Adipocyte (in vitro differentiated cells): ENCODE measurements around the gene ANG.
"Not testable (repeated sequence)": the region's sequence is repeated elsewhere in the genome, so short reads cannot be mapped to it uniquely, and the experiment has no call there.

Source experiments
- DNase-seq: peaks from one replicate; pipeline ENCODE4 v3.0.0-alpha.2; 2015; ENCODE audit warnings: low read depth
- H3K27me3 ChIP-seq: replicated peaks from 2 replicates; pipeline ENCODE4 v1.7.0; 2013; ENCODE audit warnings: mild to moderate bottlenecking, low read length, moderate library complexity; ENCODE audit not compliant: control insufficient read depth, insufficient read depth
- H3K36me3 ChIP-seq: 2 replicates; pipeline ENCODE4 v1.7.0; 2013; ENCODE audit warnings: low read length, mild to moderate bottlenecking, moderate library complexity; ENCODE audit not compliant: control insufficient read depth, insufficient read depth, severe bottlenecking
- H3K4me1 ChIP-seq: 2 replicates; pipeline ENCODE4 v1.7.0; 2013; ENCODE audit warnings: mild to moderate bottlenecking, low read length, moderate library complexity; ENCODE audit not compliant: control insufficient read depth, insufficient read depth
- H3K4me3 ChIP-seq: 2 replicates; pipeline ENCODE4 v1.7.0; 2013; ENCODE audit warnings: mild to moderate bottlenecking, low read length, moderate library complexity
- H3K9ac ChIP-seq: 2 replicates; pipeline ENCODE4 v1.7.0; 2013; ENCODE audit warnings: mild to moderate bottlenecking, low read length, moderate library complexity
- H3K9me3 ChIP-seq: 2 replicates; pipeline ENCODE4 v1.7.0; 2013; ENCODE audit warnings: mild to moderate bottlenecking, low read length, moderate library complexity; ENCODE audit not compliant: control insufficient read depth

ANG gene

GRCh38 chr14:20730891-20731290 is 42.3 kb downstream of the ANG start:
- H3K9ac ChIP-seq = no peak overlapping the region
- H3K27me3 ChIP-seq = peaks cover 15% of the 10 kb centered on the region
- H3K36me3 ChIP-seq = no peaks in the 10 kb centered on the region
- H3K4me1 ChIP-seq = no peaks in the 10 kb centered on the region
- no peaks in the 10 kb centered on the region for H3K9me3 ChIP-seq
- no peak overlapping the region for H3K4me3 ChIP-seq
- no peak for DNase-seq

- no peak for DNase-seq
- Histone ChIP-seq H3K4me3 (no peak overlapping the region), H3K27me3 (peaks cover 8% of the 10 kb centered on the region), H3K36me3 (no peaks in the 10 kb centered on the region), H3K9me3 (no peaks in the 10 kb centered on the region), H3K4me1 (no peaks in the 10 kb centered on the region), H3K9ac (no peak overlapping the region)
Measured at GRCh38 chr14:20732477-20732876, 43.9 kb downstream of the ANG start.

DNA sequence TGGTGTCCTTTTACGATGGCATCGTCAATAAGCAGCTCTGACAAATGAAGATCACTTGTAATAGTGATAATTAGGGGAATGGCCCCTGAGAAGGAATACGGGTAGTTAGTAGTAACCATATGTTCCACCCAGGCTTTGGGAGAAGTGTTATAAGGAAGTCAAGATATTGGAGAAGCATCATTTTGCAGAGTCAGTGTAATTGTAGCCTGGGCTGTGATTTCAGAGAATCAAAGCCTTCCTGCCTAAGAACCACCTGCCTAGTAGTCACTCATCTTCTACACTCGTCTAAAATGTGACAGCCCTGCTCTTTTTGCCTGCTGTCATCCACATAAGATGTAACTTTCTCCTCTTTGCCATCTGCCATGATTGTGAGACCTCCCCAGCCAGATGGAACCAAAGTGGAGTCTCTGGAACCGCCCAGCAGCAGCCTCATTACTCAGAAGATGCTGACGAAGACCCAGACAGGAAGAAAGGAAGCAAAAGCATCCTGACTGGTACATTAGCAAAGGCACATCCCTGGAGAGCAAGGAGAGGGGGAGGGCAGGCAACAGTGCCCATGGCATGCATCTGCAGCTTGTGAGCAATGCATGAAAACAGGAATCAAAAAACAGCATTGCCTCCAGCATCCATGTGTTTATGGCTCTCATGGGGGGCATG is 44.5 kb downstream of the ANG start:
- Histone ChIP-seq H3K4me3 (no peak overlapping the region), H3K27me3 (peaks cover 4% of the 10 kb centered on the region), H3K36me3 (no peaks in the 10 kb centered on the region), H3K4me1 (no peaks in the 10 kb centered on the region), H3K9me3 (no peaks in the 10 kb centered on the region), H3K9ac (no peak overlapping the region)
- no peak for DNase-seq

GRCh38 chr14:20733684-20734429 is 45.3 kb downstream of the ANG start:
- no peak overlapping the region for H3K4me3 ChIP-seq
- peaks cover 4% of the 10 kb centered on the region for H3K27me3 ChIP-seq
- no peaks in the 10 kb centered on the region for H3K9me3 ChIP-seq
- no peaks in the 10 kb centered on the region for H3K4me1 ChIP-seq
- no peaks in the 10 kb centered on the region for H3K36me3 ChIP-seq
- no peak overlapping the region for H3K9ac ChIP-seq
- no peak for DNase-seq

- Histone ChIP-seq H3K9ac (no peak overlapping the region), H3K36me3 (no peaks in the 10 kb centered on the region), H3K27me3 (peaks cover 7% of the 10 kb centered on the region), H3K4me1 (no peaks in the 10 kb centered on the region), H3K9me3 (no peaks in the 10 kb centered on the region), H3K4me3 (no peak overlapping the region)
- no peak for DNase-seq
Measured at GRCh38 chr14:20734430-20734806, 45.9 kb downstream of the ANG start.

DNA sequence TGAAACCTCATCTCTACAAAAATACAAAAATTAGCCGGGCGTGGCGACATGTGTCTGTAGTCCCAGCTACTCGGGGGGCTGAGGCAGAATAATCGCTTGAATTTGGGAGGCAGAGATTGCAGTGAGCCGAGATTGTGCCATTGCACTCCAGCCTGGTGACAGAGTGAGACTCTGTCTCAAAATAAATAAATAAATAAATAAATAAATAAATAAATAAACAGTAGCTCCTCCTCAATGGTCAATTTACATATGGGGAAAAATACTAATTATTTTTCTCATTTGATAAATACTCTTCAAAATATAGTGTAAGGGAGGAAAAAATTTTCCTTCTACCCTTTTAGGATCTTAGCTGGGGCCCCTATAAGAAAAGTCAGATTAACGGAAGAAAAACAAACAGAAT is 49.7 kb downstream of the ANG start:
- not testable (repeated sequence) for H3K36me3 ChIP-seq, DNase-seq, H3K9ac ChIP-seq, H3K4me3 ChIP-seq, H3K4me1 ChIP-seq, H3K9me3 ChIP-seq
- peaks cover 15% of the 10 kb centered on the region for H3K27me3 ChIP-seq

DNA sequence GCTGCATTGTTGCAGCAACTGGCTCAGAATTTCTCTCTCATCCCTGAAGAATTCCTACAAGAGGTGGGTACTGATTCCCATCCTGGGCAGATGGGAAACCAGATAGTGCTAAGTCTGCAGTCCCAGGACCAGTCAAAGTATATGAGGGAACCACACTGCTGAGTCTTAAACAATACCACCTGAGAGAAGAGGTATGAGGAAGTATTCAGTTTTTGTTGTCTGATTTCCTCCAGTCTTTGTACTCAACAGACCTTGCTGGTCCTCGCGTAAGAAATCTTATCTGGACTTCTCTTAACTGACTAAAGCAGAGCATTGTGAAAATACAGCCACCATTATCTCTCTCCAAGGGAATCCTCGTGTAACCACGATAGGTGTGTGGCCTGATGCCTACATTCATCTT is 53.6 kb downstream of the ANG start:
- H3K36me3 ChIP-seq = no peaks in the 10 kb centered on the region
- no peak for DNase-seq
- no peaks in the 10 kb centered on the region for H3K9me3 ChIP-seq
- no peaks in the 10 kb centered on the region for H3K4me1 ChIP-seq
- H3K9ac ChIP-seq = no peak overlapping the region
- no peak overlapping the region for H3K4me3 ChIP-seq
- H3K27me3 ChIP-seq = peaks cover 26% of the 10 kb centered on the region

- H3K36me3 ChIP-seq = no peaks in the 10 kb centered on the region
- H3K4me3 ChIP-seq = no peak overlapping the region
- peaks cover 26% of the 10 kb centered on the region for H3K27me3 ChIP-seq
- no peaks in the 10 kb centered on the region for H3K9me3 ChIP-seq
- H3K9ac ChIP-seq = no peak overlapping the region
- no peaks in the 10 kb centered on the region for H3K4me1 ChIP-seq
- DNase-seq = no peak
Measured at GRCh38 chr14:20743556-20743955, 55.0 kb downstream of the ANG start.
